HG03095 (cell line): ENCODE measurements around the gene SEC61B.
"Not testable (repeated sequence)": the region's sequence is repeated elsewhere in the genome, so short reads cannot be mapped to it uniquely, and the experiment has no call there.

Experiments
- ATAC-seq: cut with Tn5 transposase; IDR thresholded peaks from one replicate; pipeline ENCODE4 v1.9.1; 2021; ENCODE audit warnings: moderate library complexity; ENCODE audit not compliant: unreplicated experiment

Gene SEC61B

GRCh38 chr9:99190597-99191283 lies 31.3 kb upstream of the SEC61B start:
- no peak for ATAC-seq

GRCh38 chr9:99192786-99193465 lies 29.2 kb upstream of the SEC61B start:
- no peak for ATAC-seq

DNA sequence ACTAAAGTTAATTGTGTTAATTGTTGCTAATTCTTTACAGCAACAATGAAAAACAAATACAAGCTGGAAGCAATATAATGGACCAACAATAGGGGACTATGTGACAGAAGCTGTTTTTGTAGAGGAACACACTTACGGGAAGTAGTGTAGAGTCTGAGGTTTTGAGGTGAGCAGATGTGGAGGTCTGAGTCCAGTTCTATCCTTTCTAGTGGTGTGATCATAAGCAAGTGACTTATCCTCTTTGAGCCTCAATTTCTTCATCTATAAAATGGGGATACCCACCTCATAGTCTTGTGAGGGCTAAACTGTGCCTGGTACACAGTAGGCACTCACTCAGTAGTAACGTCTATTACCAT lies 28.6 kb upstream of the SEC61B start:
- no peak for ATAC-seq

DNA sequence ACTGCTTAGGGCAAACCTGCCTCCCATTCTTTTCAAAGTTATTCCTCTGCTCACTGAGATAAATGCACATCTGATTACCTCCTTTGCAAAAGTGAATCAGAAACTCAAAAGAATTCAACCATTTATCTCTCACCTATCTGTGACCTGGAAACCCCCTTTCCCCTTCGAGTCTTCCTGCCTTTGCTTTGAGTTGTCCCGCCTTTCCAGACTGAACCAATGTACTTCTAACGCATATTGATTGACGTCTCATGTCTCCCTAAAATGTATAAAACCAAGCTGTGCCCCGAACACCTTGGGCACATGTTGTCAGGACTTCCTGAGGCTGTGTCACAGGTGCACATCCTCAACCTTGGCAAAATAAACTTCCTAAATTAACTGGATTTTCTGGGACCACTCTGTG lies 25.6 kb upstream of the SEC61B start:
- not testable (repeated sequence) for ATAC-seq

DNA sequence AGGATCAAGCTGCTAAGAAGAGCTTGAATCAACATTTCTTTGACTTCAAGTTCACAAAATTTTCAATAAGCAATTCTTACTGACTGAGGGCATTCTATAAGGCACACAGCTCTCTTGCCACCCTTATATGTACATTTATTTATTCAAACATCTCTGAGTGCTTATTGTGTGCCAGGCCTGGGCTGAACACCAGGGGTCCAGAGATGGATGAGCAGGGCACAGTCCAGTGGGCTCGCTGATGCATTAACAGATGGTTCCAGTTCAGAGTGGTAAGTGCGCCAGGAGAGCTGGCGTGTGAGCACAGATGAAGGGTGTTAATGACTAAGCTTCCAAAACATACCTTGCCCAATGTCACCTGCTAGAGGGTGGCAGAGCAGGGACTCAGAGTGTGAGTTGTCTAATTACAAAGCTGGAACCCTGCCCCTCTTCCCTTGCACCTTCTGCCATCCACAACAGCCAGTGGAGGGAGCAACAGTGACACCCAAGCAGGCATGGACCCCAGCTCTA lies 24.9 kb upstream of the SEC61B start:
- no peak for ATAC-seq

DNA sequence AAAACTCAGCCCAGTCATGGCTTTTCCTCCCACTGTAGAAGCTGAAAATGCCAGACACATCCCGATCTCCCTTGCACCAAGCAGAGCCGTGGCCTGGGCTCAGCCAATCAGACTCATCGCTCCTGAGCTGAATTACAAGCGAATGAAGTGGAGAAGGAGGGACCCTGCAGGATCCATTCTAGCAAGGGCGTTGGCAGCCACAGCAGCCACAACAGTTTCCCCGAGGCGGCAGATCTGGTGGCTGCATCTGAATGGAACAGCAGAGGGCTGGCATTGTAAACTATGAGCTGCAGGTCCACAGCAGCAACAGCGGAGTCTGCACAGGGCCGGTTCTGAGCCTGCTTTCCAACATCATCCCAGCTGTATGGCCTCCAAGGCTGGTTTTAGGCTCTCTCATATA lies 24.1 kb upstream of the SEC61B start:
- no peak for ATAC-seq

DNA sequence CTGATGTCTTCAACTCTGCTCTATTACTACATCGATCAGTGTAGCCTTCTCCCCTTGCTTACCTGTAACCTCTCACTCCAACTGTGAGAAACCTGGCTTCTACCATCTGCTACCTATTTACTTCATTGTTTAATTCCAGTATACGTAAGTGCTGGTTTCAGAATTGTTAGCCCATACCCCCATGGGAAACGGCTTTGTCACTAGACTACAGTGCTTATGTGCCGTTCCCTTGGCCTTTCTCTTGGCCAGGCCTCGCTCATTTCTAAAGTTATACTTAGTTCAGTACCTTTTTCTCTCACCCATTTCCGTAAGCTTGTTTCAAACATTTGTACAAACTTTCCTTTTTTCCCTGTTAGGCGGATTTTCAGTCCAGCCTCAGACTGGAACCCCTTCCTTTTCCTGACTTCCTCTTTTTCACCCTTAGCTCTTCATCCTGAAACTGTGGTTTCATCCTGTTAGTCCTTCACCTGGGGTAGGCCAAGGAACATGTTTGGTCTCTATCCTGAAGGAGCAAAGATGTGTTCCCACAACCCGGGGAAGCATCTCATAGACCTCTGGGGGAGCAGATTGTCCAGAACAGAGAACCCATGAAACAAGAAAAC lies 22.0 kb upstream of the SEC61B start:
- no peak for ATAC-seq

DNA sequence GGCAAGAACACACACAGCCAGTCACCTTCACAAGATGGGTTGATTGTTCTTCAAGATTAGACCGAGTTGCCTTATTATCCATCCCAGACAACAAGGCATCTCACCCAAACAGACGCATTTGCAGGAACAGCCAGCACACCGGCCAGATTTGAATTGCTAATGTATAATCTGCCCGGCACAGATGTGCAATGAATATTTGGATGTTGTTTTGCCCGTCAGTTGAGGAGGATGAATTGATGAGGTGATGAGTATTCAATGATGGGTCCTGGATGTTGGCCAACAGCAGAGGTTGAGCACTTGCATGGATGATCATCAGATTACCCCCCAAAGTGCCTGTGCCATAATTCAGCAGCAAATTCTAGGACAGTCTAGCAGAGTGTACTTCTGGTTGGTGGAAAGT lies 20.5 kb upstream of the SEC61B start:
- ATAC-seq: no peak

GRCh38 chr9:99210572-99210971 lies 11.5 kb upstream of the SEC61B start:
- ATAC-seq: no peak

DNA sequence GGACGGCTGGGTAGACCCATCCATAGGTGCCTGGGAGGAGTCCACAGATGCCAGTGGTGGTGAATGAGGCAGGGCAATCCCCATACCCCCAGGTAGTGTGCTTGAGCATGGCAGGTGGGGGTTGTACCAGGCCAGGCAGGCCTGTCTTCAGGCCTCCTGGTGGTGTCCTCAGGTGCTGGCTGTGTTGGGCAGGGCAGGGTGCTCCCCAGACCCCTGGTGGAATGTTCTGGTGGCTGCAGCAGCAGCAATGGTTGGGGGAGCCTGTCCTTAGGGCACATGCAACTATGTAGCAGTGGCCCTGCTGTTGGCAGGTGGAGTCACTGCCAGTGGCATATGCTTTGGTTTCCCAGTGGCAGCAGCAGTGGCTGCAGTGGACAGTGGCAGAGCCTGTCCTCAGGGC lies 10.3 kb upstream of the SEC61B start:
- no peak for ATAC-seq

GRCh38 chr9:99213197-99213596 lies 8.9 kb upstream of the SEC61B start:
- ATAC-seq: no peak

- no peak for ATAC-seq
These were observed 6.0 kb upstream of the SEC61B start for GRCh38 chr9:99216073-99216472.

DNA sequence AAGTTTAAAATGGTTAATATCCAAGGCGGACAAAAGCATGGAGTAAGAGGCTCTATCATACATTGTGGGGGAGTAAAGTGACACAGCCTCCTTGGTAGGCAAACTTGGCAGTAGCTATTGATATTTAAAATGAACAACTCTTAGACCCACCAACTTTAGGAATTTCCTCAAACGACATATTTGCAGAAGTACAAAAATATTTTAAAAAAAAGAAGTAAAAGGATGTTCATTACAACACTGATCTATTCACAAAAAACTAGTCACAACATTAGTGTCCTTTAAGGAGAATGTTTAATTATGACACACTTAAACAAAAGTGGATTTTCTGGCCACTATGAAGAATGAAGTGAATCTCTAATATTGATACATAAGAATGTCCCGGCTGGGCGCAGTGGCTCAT lies 2.1 kb upstream of the SEC61B start:
- no peak for ATAC-seq

GRCh38 chr9:99221266-99221620 lies 839 bp upstream of the SEC61B start:
- ATAC-seq: peak; percentile 12

DNA sequence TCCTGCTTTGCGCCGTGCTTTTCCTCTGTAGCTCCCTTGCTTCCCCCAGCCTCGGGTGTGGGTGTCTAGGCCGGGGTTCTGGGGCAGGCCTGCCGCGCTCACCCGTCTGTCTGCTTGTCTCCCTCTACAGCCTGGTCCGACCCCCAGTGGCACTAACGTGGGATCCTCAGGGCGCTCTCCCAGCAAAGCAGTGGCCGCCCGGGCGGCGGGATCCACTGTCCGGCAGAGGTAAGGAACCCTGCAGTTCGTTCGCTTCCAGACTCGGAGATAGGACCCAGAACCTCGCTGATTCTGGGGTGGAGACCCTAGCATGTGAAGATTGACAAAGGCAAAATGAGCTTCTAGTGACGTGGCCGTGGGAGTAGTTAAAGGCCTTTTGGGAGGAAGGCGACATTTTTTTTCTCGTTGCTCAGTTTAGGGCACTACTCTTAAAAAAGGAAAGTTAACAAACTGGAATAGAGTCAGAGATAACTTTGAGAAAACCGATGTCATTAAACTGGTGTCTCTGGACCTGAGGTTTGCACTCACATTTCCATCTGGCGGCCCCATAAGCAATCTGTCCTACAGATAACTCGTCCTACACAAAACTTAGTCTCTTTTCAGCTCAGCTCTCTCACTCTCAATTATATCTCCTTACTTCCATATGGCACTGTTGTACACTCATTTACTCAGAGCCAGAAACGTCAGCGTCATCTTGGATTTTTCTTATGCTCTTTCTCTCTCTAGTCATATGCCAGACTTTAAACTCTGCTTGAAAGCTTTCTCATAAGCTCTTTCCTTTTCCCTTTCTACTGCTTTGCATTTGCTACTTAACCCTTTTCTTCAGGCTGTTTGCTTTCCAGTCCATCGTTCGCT lies 561 bp downstream of the SEC61B start:
- peak; percentile 14 for ATAC-seq

GRCh38 chr9:99224445-99224844 lies 2.4 kb downstream of the SEC61B start:
- no peak for ATAC-seq

DNA sequence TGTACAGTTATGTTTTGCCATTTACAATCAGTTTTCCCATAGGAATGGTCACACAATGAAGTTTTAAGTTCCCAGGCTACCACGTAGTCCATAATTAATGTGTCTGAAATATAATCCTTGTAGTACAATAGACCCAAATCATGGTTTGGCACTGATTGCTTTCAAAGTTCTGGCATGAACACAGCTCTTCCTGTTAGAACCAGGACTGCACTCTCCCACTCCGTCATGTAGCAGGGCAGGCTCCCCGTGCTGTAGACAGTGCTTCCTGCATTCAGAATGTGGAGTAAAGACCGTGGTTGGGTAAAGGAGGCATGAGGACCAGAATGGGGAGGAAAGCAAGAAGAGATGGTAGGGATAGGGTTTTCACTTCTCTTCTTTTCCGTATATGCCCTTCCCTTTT lies 4.0 kb downstream of the SEC61B start:
- ATAC-seq: no peak

DNA sequence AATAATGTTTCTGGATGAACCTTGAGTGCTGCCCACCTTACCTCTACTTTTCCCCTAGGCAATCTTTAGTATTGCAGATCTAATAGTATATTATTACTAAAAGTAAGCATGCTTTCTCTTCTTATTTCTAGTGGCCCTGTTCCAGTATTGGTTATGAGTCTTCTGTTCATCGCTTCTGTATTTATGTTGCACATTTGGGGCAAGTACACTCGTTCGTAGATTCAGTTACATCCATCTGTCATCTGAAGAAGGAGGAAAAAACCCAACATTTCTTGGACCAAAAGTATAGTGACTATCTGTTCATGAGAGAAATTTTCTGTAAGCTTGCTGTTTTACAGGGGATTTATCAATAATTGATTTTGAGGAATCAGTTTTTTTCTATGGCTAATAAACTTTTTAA lies 8.1 kb downstream of the SEC61B start:
- ATAC-seq: no peak

GRCh38 chr9:99231711-99232110 lies 9.6 kb downstream of the SEC61B start:
- no peak for ATAC-seq

GRCh38 chr9:99234618-99235017 lies 12.5 kb downstream of the SEC61B start:
- no peak for ATAC-seq

- ATAC-seq: no peak
These were observed 13.0 kb downstream of the SEC61B start for GRCh38 chr9:99235069-99235468.
